Stimulated activated CD4-positive, alpha-beta T cell treated with anti-CD3 and anti-CD28 coated beads, Interleukin-4, amount 100 ng/mL, for 4 hours (primary cell): ENCODE measurements around the gene FANCC.

Experiments used
- DNase-seq, 2 experiments: peaks; one replicate each; pipeline ENCODE4 v3.0.0-alpha.2; 2020

Gene FANCC

DNA sequence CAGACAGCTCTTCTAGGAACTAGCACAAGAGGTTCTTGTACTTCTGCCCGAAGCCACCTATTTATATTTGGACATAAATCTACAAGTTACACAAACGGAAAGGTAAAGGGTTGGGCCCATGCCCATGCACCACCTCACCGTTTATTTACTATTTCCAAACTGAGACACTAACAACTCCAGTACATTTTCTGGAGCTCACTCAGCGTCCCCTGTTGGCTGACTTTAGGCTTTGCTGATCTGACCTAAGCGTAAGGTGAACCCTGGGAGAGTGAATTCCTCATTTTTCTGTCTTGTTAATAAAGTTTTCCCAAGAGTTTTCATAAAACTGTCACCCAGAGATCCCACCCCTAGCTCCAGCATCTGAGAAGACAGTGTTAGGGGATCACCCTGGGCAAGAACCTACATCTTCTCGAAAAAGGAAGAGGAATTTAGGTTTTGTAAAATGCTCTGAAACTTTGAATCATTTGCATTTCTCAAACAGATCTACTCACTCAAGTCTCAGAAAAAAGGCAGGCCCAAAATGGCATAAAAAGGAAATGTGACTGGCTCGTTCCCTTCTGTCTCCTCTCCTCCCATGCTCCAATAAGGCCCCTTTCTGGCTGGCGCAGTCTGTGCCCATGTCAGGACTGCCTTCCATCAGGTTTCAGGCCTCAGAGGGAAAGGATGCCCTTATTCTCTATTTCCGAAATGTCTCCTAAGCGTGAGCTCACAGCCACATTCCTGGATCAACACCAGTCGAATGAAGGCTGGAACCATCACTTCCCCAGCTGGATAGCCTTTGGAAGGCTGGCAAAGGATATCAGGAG, 201.3 kb downstream of the FANCC start:
- DNase-seq: no peak

DNA sequence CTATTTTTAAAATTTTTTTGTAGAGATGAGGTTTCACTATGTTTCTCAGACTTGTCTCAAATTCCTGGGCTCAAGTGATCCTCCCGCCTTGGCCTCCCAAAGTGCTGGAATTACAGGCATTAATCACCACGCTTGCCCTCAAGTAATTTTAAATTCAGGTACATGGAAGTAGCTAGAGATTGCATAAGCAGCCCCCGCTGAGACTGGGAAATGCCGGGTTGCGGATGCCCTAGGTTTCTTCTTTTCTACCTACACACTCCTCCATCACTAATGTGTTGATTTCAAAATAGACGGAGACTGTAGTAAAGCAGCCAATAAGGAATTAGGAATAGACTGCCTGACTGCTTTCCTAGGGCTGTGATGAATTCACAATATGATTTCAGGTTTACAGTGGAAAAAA, 202.4 kb downstream of the FANCC start:
- no peak for DNase-seq

DNA sequence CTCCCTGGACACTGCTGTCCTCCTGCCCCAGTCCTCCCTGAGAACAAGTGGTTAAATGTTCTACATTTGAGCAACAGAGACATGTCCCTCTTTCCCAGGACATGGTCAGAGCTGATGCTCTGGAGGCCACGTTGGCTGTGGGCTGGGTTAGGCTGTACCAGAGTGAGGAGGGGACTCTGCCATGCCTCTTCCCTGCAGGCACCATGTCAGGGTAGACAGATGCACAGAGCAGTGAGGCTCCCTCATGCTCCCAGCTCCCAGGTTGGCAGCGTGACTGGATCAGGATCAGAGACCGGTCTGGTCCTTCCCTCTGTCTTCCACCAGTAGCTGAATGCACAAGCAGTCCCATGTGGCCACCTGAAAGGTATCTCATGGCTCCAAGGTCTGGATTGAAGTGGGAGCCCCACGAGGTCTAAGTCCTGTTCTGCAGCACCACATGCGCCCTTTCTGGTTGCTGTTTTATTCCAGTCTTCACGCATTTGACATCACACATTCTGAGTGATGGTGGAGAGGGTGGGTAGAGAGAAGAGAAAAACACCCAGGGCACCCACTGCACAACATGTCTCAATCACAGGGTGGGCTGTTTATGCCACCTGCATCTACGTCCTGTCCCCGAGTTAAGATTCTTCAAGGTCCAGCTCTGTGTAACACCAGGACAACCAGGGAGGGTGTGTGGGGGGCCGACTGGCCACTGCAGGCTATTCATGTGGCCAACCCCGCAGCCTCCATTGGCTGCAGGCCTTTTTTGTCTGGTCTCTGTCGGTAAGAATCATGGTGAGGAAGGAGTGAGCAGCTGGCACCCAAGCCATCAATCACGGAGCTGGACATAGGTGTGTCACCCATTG, 204.9 kb downstream of the FANCC start:
- DNase-seq: no peak

DNA sequence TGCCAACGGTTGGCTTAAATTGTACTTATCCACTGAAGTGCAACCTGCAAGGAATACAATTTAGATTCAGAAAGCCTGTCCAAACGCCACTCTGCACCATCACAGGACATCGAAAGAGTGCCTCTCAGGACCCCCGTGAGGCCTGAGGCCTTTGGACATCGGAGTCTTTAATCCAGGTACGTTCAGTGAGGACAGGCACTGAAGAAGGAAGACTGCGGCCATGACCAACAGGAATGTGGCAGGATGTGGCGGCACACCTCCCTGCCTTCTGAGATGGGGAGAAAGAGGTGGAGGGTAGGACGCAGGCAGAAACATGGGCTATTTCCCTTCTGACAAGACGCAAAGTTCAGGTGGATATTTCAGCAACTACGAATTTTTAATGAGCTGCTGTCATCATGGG, 205.8 kb downstream of the FANCC start:
- DNase-seq: no peak

DNA sequence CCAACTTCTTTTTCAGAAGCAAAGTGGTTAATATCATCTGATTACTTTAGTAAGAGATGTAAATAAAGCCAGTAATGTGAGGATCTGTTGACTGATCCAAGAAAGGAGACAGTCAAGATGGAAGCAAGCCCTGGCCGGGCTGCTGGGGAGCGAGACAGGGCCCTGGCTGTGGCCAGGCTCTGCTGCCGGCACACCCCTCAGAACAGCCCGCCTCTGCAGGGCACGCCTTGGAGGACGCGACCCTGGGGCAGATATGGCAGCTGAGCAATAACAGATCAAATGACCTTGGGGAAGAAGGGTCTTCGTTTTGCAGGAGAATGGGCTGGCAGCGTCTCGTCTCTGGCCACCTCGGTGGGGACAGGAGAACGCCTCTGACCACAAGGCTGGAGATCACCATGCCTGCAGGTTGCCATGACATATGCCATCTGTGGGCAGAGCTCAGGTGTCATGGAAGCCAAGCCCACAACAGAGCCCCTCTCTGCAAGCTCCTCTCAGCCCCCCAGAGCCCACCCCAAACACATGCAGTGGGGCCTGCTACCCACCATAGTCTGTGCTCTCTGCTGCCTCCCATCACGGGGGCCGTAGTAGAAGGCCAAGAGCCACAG, 206.5 kb downstream of the FANCC start:
- DNase-seq: no peak

DNA sequence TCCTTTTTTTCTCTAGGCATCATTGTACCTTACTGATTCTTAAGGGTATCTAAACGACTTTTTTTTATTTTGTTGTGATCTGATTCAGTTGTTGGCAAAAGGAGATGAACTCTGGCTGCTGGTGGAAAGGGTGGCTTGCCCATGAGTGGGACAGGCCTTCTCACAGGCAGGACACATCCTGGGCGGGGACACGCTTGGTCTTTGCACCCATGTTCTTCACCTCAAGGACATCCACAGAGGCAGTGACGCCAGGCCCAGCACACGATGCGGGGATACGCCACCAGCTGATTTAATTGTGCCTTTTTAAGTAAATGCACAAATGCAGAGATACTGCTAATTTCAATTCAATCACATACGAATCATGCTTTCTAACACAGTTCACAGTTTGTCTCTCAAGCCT, 208.1 kb downstream of the FANCC start:
- DNase-seq: no peak

DNA sequence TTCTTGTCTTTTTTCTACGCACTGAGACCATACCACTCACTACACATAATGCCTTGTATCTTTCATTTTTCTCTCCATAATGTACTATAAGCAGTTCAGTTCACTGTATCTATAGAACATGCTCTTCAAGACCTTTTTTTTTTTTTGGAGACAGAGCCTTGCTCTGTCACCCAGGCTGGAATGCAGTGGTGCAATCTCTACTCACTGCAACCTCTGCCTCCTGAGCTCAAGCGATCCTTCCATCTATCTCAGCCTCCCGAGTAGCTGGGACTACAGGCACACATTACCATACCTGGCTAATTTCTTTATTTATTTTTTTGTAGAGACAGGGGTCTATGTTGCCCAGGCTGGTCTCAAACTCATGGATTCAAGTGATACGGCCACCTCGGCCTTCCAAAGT, 208.7 kb downstream of the FANCC start:
- no peak for DNase-seq

DNA sequence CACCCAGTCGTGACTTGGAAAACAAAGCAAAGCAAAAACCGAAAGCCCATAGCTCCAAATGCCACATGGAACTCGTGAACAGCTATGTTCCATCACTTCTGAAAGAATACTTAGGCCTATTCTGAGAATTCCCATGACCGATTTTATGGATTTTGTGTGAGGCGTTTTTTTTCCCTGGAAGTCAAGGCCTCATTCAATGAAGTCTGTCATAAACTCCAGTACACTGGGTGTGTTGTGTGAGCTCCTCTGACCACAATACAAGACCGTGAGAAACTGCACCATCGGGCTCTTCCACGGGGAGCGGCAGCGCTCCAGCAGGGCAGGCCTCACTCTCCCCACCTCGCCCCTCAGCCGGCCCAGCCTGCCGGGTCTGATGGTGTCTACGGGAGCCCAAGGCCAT, 209.5 kb downstream of the FANCC start:
- DNase-seq: no peak

DNA sequence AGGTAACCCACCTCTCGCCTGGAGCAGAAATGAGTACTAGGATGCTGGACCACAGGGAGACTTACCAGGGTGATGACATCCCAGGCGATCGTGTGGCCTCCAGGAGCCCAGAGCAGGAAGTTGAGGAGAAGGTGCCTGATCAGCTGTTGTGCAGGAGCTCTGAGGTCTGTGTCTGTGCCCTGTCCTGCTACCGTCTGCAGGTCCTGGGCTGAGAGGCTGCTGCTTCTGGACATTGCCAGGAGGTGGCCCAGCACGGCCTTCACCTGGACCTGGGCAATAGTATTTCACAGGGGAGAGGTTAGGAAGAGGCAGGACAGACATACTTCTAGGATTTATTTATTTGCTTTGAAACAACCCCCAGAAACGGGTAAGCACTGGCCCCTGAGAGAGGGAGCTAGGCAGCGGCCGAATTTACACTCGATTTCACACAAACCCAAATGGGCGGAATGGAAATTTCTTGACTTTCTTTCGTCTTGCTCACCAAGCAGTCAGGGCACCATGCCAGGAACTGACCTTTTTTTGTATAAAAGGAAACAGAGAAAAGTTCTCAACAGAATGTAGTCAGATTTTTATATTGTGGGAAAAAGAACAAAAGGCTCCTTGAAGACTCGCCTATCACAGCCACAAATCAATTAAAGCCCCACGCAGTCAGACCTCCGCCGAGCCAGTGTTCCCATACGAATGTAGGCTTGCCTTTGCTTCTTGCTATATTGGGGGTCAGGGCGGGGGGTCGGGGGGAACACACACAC, 210.3 kb downstream of the FANCC start:
- DNase-seq: no peak

DNA sequence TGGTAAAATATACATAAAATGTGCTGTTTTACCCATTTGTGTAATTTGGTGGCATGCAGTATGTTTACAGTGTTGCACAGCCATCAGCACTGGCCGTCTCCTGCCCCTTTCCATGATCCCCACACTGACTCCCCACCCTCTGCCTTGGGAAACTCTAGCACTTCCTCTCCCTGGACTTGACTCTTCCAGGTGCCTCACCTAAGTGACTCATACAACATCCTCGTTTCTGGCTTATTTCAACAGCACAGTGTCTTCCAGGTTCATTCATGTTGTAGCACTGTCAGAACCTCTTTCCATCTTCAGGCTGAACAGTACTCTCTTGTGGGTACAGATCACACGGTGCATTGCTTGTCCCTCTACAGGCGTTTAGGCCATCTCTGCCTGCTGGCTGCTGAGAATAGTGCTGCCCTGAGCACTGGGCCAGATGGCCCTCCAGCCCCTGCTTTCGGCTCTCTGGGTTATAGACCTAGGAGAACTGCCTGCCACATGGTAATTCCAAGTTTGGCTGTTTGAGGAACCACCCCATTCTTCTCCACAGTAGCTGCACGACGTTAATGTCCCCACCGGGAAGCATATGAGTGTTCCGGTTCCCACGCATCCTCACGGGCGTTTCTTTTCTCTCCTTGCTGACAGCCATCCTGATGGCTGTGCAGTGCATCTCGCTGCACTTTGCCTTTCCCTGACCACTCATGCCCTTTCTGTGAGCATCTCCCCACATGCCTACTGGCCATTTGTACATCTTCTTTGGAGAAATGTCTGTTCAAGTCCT, 211.8 kb downstream of the FANCC start:
- DNase-seq: no peak

DNA sequence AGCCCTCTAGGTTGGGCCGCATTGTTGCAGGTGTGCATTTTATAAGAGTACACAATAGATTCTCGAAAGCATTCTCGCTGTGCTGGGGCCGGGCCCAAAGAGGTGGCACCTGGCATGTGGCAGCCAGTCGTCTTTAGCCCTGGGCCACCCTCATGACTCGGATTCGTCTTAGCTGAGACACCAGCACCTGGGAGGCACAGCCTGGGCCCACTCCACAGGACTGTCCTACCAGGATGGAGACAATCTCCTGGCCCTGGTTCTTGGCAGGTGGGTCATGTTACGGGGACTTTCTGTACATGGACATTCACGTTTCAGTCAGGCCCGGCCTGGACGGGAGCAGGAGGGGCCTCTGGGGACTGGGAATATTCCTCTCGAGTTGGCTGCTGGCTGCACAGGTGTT, 212.5 kb downstream of the FANCC start:
- no peak for DNase-seq

DNA sequence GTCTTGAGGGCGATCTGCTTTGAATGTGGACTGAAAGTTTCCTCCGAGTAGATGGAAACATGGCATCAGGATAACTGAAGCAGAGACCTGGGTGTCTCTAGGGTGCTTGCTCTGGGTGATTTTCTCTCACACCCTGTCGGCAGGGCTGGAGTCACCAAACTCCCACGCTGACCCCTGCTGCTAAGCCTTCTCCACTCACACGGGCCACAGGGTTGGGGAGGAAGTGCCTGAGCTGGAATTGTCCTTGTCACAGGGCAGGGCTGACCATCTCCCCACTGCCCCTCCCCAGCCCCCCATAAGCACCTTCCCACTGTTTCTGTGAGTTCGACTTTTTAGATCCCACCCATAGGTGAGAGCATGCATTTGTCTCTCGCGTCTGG, 212.9 kb downstream of the FANCC start:
- no peak for DNase-seq

DNA sequence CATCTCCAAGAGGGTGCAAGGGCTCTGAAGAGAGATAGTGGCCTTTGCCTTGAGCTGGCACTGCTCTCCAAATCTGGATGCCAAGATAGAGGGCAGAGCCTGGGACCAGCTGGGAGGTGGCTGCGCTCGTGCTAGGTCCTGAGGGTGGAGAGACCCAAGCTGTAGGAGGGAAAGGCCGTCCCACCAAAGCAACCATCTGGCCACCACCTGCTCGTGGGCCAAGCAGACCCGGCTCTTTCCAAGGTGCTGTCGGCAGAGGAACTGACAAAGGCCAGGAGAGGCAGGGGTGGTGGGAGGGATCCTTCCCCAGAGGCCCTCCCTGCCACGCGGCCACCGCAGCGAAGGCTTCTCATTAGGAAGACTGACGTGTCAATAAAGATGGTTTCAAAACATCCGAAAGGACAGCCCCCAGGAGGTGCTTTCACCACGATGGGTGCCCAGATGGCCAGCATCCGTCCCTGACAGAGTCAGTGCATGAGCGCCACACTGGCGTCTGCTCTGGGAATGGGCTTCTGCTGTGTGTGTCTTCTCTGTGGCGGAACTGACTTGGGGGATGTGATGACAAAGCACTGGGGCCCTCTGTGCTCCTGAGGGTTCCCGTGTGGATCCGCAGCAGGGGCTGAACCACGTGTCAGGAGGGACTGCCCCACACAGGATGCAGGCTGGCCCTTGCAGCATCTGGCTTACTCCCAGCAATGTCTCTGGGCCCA, 213.5 kb downstream of the FANCC start:
- DNase-seq: no peak

DNA sequence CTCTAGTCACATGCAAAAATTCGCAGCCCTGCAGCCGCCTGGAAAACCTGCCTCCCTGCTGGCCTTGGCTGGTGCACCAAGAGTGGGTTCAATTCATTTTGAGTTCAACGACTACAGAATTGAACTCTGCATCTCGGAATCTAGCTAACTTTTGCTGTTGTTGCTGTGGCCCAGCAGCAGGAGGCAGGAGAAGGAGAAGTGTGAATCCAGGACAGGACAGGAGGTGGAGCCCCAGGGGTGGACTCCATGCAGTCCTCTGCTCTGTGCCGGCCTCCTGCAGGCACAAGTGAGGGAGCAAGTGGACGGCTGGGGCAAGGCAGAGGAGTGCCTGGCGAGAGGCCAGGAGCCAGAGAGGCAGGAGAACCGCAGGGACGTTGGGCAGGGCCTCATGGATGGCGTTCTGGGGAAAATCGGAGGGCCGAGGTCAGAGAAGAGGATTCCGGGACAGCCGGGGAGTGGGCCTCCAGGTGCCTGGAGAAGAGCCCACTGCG, 214.2 kb downstream of the FANCC start:
- DNase-seq: no peak

DNA sequence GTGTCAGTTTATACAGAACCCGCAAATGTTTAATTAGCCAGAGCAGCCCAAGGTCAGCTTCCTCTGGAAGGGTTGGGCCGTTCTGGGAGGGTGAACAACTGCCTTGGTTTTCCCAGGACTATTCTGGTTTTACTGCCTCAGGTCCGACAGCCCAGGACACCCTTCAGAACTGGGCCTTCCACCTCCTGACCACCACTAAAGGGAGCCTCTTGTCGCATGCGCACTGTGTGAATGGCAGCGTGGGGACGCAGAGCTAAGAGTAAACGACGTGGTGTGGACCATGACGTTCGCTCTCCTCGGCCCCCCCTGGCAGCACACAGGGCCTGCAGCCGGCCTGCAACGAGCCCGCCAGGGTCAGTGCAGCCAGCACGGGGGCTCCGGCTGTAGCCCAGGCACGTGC, 214.9 kb downstream of the FANCC start:
- no peak for DNase-seq

DNA sequence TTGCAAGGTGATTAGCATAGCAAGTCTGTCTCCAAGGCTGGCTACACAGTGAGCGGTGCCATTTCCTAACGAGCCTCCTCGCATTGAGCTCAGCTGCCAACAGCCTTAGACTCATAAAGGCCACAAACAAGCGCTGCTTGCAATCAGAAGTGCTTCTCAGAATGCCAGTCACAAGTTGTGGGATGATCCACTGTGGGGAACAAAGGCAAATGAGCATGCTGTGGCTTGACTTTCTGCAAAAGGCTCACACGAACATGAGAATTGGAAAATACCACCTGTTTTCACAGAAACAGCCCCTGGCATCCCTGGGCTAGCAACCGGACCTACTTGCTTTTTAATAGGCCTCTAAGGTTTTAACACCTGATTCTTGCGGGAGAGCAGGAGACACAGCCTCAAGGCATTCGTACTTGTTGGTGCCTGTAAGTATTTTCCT, 215.5 kb downstream of the FANCC start:
- no peak for DNase-seq

DNA sequence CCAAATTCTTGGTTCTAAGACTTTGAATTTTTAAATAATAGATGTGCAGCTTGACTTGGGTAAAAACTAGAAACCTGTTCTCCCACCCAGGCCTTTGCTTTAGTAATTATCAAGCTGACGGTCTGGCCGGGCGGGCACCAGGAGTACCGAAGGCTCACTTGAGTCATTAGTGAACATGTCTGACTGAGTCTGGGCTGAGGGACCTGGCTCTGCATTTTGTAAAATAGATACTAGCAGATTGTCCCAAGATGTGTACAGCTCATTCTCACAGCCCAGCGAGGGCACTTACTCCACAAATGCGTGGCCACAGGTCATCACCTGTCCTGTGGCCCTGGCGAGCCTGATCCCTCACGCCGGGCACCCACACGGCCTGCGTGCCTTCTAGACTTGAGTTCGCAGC, 216.2 kb downstream of the FANCC start:
- no peak for DNase-seq

DNA sequence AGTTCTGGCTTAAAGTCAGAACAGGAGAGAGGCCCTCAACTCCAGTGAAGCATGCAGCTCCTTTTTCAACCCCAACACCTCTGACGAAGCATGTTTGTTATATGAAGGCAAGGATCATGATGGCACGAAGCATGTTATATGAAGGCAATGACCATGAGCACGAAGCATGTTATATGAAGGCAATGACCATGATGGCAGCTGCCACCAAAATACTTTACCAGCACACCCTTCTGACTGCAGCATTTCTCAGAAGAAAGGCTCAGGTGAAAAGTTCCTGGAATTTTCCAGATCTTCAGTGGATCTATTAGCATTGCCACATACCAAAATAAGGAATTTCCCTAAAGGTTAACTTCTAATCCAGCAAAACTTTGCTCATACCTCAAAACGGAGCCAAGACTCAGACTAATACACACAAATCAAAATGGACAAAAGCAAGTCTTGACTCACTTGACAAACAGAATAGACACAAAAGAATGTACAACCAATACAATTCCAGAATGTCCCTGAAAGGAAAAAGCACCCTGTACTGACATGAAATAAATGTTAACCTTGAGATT, 217.4 kb downstream of the FANCC start:
- DNase-seq: no peak

DNA sequence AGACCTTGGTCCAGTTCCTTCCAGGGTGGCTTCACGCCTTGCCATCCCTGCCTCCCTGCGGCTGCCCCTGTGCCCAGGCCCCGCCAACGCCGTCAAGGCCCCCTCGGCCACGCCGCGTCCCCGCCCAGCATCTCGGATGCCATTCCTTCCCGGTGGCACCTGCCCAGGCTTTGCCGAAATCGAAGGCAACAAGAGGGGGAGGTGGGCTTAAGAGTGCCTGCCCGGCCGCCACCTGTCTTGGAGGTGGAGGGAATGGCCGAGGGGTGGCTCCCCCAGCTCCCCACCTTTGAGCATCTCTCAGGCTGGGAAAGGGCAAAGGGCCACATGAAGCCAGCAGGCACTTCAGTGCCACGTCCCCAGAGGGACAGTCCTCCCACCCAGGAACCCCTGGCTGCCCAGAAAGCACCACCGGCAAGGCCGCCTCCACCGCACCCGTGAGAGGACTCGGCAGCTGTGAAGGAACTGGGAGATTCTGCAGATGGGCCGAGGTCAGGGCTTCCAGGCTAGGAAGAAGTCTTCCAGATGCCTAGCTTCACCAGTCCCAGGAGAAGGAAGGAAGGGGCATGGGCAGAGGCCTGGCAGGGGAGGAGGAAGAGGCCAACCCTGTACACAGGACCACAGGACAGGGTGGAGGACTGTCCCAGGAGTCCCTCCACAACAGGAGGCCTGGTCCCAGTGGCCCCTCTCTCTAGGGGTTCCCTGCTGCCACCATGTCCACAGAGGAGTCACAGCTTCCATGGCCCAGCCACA, 218.0 kb downstream of the FANCC start:
- DNase-seq: no peak

DNA sequence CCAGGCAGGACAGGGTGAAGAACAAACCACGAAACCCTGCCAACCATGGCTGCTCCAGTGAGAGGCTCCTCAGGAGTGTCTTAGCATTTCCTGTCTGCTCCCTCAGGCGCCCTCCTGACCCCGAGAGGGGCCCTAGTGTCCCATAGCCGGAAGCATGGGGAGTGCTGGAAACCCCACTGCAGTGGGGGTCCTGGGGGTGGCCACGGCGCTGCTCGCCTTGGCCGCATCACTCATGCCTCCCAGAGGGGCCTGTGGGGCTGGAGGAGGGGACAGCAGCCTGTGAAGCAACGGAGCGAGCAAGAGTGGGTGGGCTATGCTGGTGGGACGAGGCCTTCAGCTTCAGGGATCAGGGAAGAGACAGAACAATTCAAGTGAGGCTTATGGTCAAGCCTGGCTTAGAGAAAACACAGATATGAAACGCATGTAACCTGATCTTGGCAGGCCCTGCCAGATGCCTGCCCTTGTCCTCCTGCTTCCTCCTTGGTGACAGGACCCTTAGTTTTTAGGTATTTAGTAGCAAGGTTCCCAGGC, 219.1 kb downstream of the FANCC start:
- no peak for DNase-seq
